Tongue (tissue), 2 donors: ENCODE results near the gene VWA5B1. TPM values are rescaled to one million over a fixed set of nuclear protein-coding genes. Genes with fewer than 3 reads are reported as not detected.

ENCODE experiments used
- DNase-seq: peaks from one replicate; pipeline ENCODE4 v3.0.0-alpha.2; 2015
- total RNA-seq: library from RNA; depleted of rRNA; stranded (reverse); fragments of >200 nt; gene quantifications from one replicate; pipeline ENCODE4 v1.2.3, GENCODE V29; 2014

The VWA5B1 gene
- total RNA-seq, 1 donor from 2014 or later = 0.31 TPM

DNA sequence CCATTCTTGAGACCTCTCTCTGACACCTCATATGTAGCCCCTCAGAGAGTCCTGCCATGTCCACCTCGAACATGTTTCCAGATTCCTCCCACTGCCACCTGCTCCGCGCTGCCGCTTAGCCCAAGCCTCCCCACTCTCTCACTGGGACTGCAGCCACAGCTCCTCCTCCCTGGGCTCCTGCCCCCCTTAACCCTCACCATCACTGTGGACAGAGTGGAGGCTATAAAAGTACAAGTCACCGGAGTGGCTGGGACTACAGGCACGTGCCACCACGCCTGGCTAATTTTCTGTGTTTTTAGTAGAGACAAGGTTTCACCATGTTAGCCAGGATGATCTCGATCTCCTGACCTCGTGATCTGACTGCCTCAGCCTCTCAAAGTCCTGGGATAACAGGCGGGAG, 77.0 kb downstream of the VWA5B1 start:
- no peak for DNase-seq

DNA sequence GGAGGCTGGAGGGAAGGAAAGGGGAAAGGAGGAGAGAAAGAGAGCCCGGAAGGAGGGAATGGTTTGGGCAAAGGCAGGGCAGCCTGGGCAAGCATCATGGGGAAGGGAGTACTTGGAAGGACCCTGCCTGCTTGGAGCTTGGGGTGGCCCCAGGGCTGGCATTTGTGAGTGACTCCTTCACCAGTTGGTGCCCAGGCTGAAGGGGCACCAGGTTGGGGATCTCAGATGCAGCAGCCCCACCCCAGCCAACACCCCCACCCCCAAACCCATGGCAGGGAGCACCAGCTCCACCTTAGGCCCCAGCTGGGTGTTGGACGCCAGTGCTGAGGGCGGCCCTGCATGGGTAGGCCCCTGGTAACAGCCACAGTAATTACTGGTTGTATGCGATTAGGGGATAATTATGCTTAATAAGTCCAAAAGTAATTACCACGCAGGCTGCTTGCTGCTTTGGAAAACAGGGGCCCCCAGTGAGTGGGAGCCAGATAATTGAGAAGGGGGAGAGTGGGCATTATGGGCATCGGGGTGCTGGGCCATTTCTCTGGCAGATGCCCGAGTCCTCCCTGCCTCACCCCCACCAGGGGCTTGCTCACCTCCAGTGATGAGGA, 78.3 kb downstream of the VWA5B1 start:
- DNase-seq = no peak

DNA sequence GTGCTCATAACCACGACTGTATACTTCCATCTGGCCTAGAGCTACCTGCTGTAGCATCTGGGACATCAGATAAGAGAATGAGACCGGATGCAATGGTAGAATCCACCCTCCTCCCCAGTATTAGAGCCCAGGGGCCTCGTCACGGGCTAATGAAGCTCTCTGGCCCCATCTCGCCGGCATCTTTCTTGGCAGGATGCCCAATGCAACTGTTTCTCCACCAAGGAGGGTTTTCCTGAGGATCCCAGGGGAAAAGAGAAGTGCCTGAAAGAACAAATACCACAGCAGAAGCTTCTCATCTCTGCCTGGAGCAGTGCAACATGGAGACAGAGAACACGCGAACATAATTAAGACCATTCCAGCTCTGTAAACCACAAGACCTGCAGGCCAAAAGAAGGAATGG, 80.0 kb downstream of the VWA5B1 start:
- DNase-seq = no peak

DNA sequence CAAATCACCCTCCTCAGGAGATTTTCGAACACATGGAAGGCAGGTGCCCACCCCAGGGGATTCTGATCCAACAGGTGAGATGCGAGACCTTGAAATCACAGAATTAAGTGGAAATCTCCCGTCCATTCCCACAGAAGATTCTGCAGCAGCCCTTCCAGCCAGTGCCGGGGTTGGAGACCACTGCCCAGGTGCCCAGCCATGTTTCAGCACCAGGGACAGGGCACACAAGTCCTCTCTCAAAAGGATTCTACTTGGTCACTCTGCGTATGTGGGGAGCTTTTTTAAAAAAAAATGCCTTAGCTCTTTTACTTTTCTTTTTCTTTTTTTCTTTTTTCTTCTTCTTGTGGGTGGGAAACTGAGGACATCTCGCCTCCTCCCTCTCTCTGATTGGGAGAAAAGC, 80.7 kb downstream of the VWA5B1 start:
- peak; percentile 41 for DNase-seq

DNA sequence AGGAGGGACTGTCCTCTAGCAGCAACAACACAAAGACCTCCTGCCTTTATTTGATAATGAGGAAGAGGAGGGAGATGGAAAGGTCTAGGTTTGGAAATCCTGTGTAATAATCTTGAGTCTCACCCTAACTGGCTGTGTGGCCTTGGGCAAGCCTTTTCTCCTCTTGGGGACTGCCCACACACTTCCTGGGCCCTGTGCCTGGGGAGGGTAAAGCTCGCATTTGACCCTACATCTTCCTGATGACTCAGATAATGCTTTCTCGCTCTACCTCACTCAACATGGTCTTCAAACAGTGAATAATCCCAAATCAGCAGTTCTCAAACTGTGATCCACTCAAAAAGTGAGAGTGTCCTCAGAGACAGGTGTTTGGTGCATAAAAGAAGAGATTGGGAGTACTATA, 81.2 kb downstream of the VWA5B1 start:
- DNase-seq = no peak

DNA sequence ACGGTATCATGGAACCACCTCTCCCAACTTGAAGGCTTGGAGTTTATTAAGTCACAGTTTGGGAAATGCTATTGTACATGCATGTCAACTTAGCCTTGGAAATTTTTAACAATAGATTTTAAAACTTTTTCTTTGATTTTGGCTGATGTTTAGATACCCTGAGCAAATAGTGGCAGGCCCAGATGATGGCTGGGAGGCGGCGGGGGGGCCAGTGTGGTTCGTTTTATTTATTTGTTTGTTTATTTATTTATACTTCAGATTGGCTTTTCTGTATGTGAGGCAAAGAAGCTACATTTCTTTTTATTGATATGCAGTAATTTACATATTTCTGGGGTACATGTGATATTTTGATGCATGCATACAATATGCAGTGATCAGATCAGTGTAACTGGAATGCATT, 82.0 kb downstream of the VWA5B1 start:
- no peak for DNase-seq

DNA sequence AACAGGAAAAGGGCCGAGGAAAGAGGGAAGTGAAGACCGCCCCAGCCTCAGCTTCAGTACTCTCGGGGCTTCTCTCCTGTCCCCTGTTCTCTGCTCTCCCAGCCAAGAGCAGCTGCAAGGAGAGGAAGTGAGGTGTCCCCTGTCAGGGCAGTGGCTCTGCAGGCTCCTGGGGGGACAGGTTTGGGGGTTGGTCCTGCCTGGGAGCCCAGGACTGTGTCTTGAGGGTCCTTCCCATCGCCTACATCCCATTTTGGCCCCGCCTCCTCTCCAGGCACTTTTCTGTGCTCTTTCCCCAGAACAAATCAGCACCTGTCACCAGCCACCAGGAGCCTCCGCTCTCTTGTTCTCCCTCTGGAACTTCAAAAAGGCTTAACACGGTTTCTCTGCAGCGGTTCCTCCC, 82.6 kb downstream of the VWA5B1 start:
- DNase-seq = no peak

DNA sequence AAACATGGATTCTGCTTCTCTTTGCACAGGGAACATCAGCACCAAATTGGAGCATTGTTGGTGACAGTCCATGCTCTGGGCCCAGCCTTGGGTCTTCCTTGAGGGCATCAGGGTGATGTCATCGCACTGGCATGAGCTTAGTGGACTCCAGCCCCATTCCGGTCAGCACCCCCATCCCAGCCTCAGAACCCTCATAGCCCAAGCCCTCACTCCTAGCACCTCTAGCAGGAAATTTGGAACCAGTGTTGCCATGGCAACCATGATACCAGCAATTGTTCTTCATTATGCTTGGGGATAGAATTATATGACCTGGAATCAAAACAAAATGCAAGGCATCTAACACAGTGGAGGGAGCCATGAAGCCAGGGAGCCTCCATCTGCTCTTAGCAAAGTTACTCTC, 83.1 kb downstream of the VWA5B1 start:
- DNase-seq = no peak

DNA sequence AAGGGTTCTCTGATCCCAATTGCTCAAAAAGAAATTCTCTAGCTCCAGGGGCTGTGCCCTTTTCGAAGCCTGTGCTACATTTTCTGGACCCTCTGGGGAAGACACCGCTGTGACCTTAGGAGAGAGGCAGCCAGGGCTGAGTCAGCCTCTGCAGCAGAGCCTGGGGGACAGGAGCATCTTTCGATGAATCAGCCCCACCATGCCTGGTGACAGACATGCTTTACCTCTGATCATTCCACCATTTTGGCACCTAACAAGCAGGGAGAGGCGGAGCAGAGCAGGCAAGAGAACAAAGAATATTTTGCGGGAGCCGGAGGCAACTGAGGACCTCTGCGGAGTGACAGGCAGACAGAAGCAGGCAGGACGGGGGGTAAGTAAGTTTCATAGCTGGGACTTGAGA, 84.9 kb downstream of the VWA5B1 start:
- no peak for DNase-seq

DNA sequence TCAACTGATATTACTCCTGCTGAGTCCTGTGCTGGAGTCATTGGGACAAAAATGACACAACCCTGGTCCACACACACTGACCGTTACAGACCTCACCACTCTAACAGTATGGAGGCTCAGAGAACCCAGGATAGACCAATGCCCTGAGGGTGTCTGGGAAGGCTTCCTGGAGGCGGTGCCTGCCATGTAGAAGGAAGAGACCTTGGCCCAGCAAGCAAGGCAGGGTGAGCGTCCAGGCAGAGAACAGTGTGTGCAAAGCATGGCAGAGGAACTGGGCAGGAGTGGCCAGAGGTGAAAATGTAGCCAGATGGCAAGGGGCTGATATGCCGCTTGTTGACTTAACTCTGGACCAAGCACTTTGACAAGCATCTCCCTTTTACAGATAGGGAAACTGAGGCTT, 85.5 kb downstream of the VWA5B1 start:
- DNase-seq = no peak

DNA sequence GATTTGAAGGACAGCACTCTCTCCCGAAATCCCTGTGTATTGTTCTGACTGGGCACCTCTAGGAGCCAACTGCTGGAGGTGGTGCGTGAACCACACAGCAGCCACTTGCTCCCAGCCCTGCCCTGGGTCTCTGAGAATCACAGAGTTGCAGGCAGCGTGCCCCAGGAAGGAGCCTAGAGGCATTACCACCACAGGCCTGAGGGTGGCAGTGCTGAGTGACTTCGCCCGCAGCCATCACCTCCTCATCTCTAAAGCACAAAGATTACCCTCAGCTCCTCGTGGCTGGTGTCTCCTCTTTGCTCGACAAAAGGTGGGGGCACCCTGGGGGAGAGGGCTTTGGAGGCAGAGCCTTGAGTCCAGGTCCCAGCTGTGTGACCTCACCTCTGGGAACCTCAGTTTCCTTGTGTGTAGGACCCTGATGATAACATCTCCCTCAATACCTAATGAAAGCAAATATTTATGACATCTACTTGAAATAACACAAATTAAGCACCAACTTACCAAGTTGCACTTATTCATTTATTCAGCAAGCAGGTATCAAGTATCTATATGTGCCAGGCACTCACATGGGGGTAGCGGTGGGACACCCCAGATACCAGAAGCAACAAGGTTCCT, 86.3 kb downstream of the VWA5B1 start:
- DNase-seq = peak; percentile 33

DNA sequence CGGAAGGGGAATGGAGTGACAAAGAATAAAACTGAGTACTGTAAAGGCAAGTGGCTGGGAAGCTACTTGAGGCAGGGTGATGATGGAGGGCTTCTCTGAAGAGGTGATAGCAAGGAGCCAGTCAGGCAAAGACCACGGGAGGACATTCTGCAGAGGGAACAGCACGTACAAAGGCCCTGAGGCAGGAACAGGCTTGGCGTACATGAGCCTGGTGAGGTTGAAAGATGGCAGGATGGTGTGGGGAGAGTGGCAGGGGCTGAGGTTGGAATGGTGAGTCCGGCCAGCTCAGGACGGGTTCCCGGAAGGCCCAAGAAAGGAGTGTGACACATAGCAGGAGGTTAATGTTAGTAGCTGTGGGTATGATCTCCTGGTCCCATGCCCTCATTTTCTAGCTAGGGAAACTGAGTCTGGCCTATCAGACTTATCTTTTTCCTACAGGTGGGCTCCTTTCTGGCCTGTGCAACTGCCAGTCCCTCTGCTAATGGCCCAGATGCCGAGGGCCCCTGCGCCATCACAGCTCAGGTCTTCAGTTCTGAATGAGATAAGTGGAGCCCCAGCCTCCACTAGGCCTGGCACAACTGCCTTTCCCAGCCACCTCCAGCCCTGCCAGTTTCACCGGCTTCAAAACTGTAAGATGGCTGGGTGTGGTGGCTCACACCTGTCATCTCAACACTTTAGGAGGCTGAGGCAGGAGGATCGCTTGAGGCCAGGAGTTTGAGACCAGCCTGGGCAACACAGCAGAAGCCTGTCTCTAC, 87.0 kb downstream of the VWA5B1 start:
- DNase-seq = no peak

DNA sequence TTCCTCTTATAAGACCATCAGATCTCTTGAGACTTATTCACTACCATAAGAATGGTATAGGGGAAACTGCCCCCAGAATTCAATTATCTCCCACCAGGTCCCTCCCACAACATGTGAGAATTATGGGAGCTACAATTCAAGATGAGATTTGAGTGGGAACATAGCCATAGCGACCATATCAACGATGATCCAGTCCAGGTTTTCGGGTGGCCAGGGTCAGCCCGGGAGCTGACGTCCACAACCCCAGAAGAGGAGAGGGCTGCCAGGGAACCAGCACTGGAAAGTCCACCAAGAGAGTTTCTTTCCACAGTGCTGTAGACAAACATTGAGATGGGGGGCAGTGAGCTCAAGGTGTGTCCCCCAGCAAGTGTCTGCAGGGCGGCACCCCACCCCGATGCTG, 88.4 kb downstream of the VWA5B1 start:
- no peak for DNase-seq

DNA sequence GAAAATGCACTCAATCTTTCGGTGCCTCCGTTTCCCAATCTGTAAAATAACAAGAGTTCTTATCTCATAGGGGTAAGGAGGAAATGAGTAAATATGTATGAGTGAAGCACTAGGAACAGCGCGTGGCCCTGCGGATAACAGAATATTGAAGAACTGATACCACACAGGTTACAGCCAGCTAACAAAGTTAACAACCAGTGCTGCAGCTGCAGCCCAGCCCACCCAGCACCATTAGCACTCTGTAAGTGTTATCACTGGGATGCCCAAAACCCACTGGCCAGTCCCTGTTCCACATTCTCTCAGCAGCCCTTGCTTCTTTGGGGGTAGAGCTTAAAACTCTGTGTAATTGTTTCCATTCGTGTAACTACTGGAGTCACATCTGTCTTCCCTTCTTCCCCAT, 89.5 kb downstream of the VWA5B1 start:
- no peak for DNase-seq

DNA sequence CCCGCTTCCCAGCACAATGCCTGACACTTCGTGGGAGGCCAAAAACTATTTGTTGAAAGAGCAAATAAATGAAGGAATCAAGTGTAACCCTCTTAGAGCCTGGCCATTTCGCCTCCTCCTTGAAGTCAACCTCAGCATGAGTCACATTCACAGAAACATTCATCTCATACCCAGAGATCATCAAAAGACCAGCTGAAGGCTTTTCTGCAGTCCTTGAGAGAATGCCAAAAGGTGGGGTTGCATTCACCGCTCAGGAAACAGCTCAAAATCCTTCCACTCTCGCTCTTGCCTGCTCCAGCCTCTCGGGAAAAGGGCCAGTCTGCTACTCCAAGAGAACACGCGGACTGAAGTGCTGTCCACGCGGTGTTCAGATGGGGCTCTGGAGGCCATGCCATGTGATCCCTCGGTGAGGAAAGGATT, 90.0 kb downstream of the VWA5B1 start:
- DNase-seq = no peak

DNA sequence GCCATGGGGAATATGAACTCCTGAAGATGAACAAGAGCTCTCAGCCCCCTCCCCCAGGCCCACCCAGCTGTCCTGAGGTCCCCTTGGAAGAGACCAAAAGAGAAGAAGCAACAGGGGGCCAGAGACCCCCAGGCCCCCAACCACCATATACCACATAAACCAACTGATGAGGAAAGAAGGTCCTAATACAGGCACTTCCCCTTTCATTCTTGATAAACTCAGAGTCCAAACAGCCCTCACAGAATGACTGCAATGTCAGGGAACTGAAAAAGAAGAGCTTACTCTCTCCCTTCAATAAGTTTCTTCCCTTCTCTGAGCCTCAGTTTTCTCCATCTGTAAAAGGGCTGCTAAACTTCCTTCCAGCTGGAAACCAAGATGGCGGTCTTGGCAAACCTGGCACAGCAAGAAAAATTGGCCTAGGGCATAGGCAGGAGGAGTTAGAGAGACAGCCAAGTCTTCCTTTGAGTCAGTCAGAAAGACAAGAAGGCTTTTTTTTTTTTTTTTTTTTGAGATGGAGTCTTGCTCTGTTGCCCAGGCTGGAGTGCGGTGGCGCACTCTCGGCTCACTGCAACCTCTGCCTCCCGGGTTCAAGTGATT, 90.5 kb downstream of the VWA5B1 start:
- no peak for DNase-seq

DNA sequence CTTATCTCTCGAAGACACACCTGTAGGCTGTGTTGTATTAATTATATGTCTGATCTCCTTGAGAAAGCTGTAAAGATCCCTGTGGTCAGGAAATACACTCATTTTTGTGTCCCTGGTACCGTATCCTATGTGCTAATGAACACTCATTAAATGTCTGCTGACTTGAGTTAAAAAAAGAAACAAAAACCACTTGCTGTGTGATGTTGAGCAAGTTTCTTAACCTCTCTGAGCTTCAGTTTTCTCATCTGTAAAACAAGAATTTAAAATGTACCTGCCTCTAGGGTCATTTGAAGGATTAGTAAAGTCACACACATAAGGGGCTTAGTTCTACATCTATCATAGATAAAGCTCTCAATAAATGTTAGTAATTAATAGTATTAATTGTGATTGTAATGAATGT, 91.3 kb downstream of the VWA5B1 start:
- DNase-seq = no peak

DNA sequence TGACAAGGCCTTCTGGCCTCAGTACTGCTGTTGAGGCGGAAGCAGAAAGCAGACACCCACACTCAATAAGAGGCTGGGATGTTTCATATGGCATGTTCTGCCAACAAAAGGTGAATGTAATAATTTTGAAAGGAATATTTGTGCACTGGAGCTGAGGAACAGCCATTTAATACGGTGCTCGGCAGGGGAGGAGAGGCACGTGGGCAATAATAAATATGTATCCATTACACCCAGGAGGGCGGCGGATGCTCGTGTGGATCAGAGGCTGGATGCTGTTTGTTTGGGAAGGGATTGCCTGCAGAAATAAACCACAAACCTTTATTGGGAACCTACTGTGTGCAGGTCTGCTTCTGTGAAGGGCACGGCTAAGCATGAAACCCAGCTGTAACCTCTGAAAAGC, 92.0 kb downstream of the VWA5B1 start:
- no peak for DNase-seq

DNA sequence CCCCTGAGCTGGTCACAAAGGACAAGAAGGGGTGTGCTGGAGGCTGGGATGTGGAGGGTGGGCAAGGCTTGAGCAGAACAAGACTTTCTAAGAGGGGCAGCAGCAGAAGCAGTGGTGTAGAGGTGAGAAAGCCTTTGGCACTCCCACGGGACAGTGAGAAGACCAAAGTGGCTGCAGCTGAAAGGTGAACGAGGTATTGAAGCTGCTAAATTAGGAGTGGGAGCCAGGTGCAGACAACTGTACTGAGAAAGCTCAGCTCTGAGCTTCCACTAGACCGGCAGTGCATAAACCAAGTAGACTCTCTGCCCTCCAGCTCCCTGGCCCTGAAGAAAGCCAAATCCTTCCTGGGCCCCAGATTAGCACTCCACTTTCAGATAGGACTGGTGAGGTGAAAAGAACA, 93.0 kb downstream of the VWA5B1 start:
- DNase-seq = no peak

DNA sequence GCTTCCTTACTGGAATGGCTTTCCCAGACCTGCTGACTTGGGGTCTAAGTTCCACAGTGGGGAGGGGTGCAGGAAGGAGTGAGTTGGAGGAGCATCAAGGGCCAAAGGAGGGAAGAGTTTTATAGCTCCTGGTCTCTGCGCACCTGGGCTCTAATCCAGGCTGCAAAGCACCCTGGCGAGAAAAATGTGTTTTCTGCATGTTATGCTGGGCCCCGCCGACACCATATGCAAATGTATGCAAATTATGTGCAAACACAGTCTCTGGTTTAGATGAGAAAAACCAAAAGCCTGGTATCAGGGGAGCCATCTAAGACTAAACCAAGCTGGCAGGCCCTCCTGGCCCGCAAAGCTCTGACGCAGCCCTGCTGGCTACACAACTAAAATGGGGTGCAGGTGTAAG, 95.0 kb downstream of the VWA5B1 start:
- DNase-seq = no peak

DNA sequence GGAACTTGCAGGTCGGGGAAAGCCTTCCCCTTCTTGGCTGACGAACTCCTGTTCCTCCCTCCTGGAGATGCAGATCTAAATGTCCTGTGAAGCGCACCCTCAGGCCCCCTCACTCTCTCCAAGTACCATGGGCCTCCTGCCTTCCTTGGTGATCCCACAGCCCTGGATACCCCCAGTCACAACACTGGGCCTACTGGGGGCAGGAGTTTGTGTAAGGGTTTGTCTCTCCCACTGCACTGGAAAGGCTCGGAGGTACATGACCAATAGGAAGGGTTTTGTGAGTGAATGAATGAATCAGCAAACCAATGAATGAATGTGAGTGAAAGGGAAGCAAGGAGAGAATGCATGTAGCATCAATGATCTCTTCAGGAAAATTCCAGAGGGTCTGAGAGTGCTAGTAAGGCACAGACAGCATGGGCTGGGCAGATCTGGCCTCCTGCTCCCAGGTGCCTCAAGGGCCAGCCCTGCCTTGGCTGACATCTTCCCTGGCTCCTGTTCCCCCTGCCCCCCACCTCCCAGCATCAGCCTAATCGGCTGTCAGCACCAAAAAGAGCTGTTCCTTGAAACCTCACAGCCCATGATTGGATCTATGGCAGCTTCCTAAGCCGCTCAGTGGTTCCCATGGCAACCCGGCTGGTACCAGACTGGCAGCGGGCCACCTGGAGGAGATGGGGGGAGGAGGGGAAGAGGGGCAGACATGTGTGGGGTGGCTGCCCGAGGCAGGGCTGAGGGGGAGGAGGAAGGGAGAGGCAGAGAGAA, 95.8 kb downstream of the VWA5B1 start:
- DNase-seq = no peak

DNA sequence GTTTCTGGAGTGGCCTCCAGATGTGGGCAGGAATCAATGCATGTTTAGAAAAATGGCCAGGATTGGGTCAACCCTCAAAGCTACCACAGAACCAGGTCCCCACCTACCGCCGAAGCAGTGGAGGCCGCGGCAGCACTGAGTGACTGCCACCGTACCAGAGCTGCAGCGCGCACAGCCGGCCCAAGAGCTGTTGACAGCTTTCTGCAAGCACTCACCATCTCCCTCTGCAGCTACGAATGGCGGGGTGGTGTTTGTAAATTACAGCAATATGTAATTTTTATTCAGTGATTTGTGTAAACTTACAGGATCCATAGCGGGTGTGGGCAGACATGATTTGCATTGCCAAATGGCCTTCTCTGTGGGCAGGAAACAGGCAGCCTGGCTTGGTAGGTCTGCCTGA, 98.9 kb downstream of the VWA5B1 start:
- no peak for DNase-seq
